Panc1 (cell line): ENCODE results near the gene ORAI1. TPM values are rescaled to one million over a fixed set of nuclear protein-coding genes. Genes with fewer than 3 reads are reported as not detected.
"Not testable (repeated sequence)": the region's sequence is repeated elsewhere in the genome, so short reads cannot be mapped to it uniquely, and the experiment has no call there.

Source experiments
- ATAC-seq: fragments of 200-7000 bp; cut with Tn5 transposase; 2 replicates; pipeline ENCODE4 v1.9.1; 2020; ENCODE audit warnings: mild to moderate bottlenecking, moderate library complexity
- BruUV-seq: library from RNA; stranded (reverse); fragments of 400-500 nt; replicated peaks from 2 replicates; lab custom pipeline; 2021; lab: Mats Ljungman, UMichigan
- CTCF ChIA-PET: fragments of 300-600 bp; sonication (Branson Sonifier 250); formaldehyde crosslinking; loops from one replicate; lab custom pipeline; 2022; ENCODE audit warnings: antibody characterized with exemption; lab: Charles Lee
- POLR2A ChIA-PET: fragments of 300-600 bp; sonication (Branson Sonifier 250); formaldehyde crosslinking; loops from one replicate; lab custom pipeline; 2022; ENCODE audit warnings: antibody characterized with exemption; lab: Charles Lee
- DNase-seq: peaks from one replicate; pipeline ENCODE4 v3.0.0-alpha.2; 2010; ENCODE audit warnings: low read depth, low spot score
- H3K27ac ChIP-seq: 2 replicates; pipeline ENCODE4 v1.5.1; 2011; ENCODE audit warnings: mild to moderate bottlenecking, low read length, inconsistent platforms
- H3K27me3 ChIP-seq: fragments of 200-500 bp; sonication (Bioruptor generic); 2 replicates; pipeline ENCODE4 v1.6.0; 2014; ENCODE audit warnings: low read length, inconsistent platforms; ENCODE audit not compliant: control insufficient read depth, insufficient read depth
- H3K36me3 ChIP-seq: fragments of 200-500 bp; sonication (Bioruptor generic); 2 replicates; pipeline ENCODE4 v1.5.1; 2014; ENCODE audit warnings: inconsistent platforms, mild to moderate bottlenecking, low read length, moderate library complexity; ENCODE audit not compliant: control insufficient read depth, insufficient read depth
- H3K4me1 ChIP-seq: 2 replicates; pipeline ENCODE4 v1.5.1; 2011; ENCODE audit warnings: inconsistent platforms, mild to moderate bottlenecking, low read length, moderate library complexity; ENCODE audit not compliant: control insufficient read depth, insufficient read depth
- H3K4me3 ChIP-seq, 2 experiments: 2 replicates each; pipeline ENCODE4 v1.5.1; 2011 to 2012; ENCODE audit warnings: low read depth in 2 of 2, low read length in 2 of 2, mild to moderate bottlenecking in 2 of 2, inconsistent platforms in 1 of 2, moderate library complexity in 1 of 2
- H3K9me3 ChIP-seq: fragments of 200-500 bp; sonication (Bioruptor generic); 2 replicates; pipeline ENCODE4 v1.5.1; 2014; ENCODE audit warnings: low read depth, mild to moderate bottlenecking, inconsistent platforms, low read length, moderate library complexity; ENCODE audit not compliant: control insufficient read depth, insufficient read depth
- CTCF ChIP-seq: fragments of 450-650 bp; IDR thresholded peaks from 2 replicates; pipeline ENCODE4 v1.5.1; 2017; ENCODE audit warnings: mild to moderate bottlenecking
- POLR2AphosphoS5 ChIP-seq: IDR thresholded peaks from 2 replicates; pipeline ENCODE4 v1.6.1; 2012; ENCODE audit warnings: mild to moderate bottlenecking, low read depth, low read length, moderate library complexity
- REST ChIP-seq, 2 experiments: IDR thresholded peaks; 2 replicates each; pipeline ENCODE4 v1.6.1; 2011 to 2012; ENCODE audit warnings: low read depth in 2 of 2, control low read depth in 1 of 2, low read length in 1 of 2, mild to moderate bottlenecking in 1 of 2, moderate library complexity in 1 of 2; ENCODE audit not compliant: insufficient read depth in 1 of 2
- SIN3A ChIP-seq: IDR thresholded peaks from 2 replicates; pipeline ENCODE4 v1.6.1; 2012; ENCODE audit warnings: low read depth, mild to moderate bottlenecking, low read length, moderate library complexity, borderline replicate concordance; ENCODE audit not compliant: insufficient read depth
- TCF7L2 ChIP-seq: IDR thresholded peaks from 2 replicates; pipeline ENCODE4 v1.6.1; 2011; ENCODE audit warnings: mild to moderate bottlenecking, low read depth, low read length, inconsistent platforms
- in situ Hi-C: cut with HindIII; loops from 2 replicates; pipeline ENCODE4 v1.10.0; 2016; ENCODE audit warnings: low sequenced_read_pairs, low pct_unique_long_range_greater_than_20kb
- intact Hi-C: fragments of 100-400 bp; cut with micrococcal nuclease; formaldehyde crosslinking; loops from one replicate; pipeline ENCODE4 v1.10.0; 2022; ENCODE audit not compliant: unreplicated experiment
- total RNA-seq: library from RNA; stranded (reverse); gene quantifications from one replicate; pipeline ENCODE4 v1.2.1, GENCODE V29; 2021; ENCODE audit not compliant: unreplicated experiment

Gene ORAI1
- total RNA-seq, 1 experiment from 2014 or later: 36.7 TPM

GRCh38 chr12:121632069-121632970 is 6.0 kb downstream of the ORAI1 start:
- POLR2A ChIA-PET: interaction anchor here (0.6 kb wide), 1 partner anchor 47 kb away, joined by 4 read pairs; no protein-coding TSS in a partner anchor
- peaks cover 34% of the 10 kb centered on the region for H3K4me1 ChIP-seq
- H3K4me3 ChIP-seq: no peak overlapping the region
- H3K27ac ChIP-seq: no peak overlapping the region
- TF ChIP-seq TCF7L2: no peak
- TF ChIP-seq SIN3A: no peak
- TF ChIP-seq REST (IDR thresholded peaks at IDR 0.05; ENCODE audit: insufficient read depth in 1 of 2, low read depth in 2 of 2, low read length in 1 of 2): no peak
- no peak for TF ChIP-seq POLR2AphosphoS5
- TF ChIP-seq CTCF: no peak
- CTCF ChIA-PET: no interaction called here
- BruUV-seq: no TSS peak
- intact Hi-C loops: no loop called here
- DNase-seq: no peak
- no peak for ATAC-seq
- H3K9me3 ChIP-seq: no peaks in the 10 kb centered on the region
- H3K27me3 ChIP-seq: no peaks in the 10 kb centered on the region
- no peaks in the 10 kb centered on the region for H3K36me3 ChIP-seq
- in situ Hi-C loops: no loop called here

- in situ Hi-C loops, H3K4me3 ChIP-seq, DNase-seq, intact Hi-C loops, H3K27me3 ChIP-seq, H3K9me3 ChIP-seq, H3K27ac ChIP-seq, H3K36me3 ChIP-seq, BruUV-seq, ATAC-seq: not testable (repeated sequence)
- H3K4me1 ChIP-seq: peaks cover 24% of the 10 kb centered on the region
- ChIA-PET POLR2A (interaction anchor here (0.6 kb wide), 1 partner anchor 32 kb away, joined by 14 read pairs; no protein-coding TSS in a partner anchor), CTCF (interaction anchor here (0.6 kb wide), 1 partner anchor 81 kb away, joined by 9 read pairs; no protein-coding TSS in a partner anchor)
Observed at GRCh38 chr12:121633833-121634196, 7.5 kb downstream of the ORAI1 start.

GRCh38 chr12:121634836-121635235 is 8.5 kb downstream of the ORAI1 start:
- peaks cover 16% of the 10 kb centered on the region for H3K4me1 ChIP-seq
- H3K27ac ChIP-seq: no peak overlapping the region
- TF ChIP-seq SIN3A (no peak), TCF7L2 (no peak), REST (IDR thresholded peaks at IDR 0.05; ENCODE audit: insufficient read depth in 1 of 2, low read depth in 2 of 2, low read length in 1 of 2) (no peak), POLR2AphosphoS5 (no peak), CTCF (no peak)
- DNase-seq (no peak), ATAC-seq (no peak)
- CTCF ChIA-PET: no interaction called here
- no peaks in the 10 kb centered on the region for H3K27me3 ChIP-seq
- no peaks in the 10 kb centered on the region for H3K9me3 ChIP-seq
- intact Hi-C loops: no loop called here
- BruUV-seq: no TSS peak
- in situ Hi-C loops: no loop called here
- no peaks in the 10 kb centered on the region for H3K36me3 ChIP-seq
- no peak overlapping the region for H3K4me3 ChIP-seq
- POLR2A ChIA-PET: no interaction called here
